Colonic mucosa (tissue), 4 donors: Measurements from ENCODE around the gene MMP15. TPM values are rescaled to one million over a fixed set of nuclear protein-coding genes. Genes with fewer than 3 reads are reported as not detected.
"Not testable (repeated sequence)": the region's sequence is repeated elsewhere in the genome, so short reads cannot be mapped to it uniquely, and the experiment has no call there.

Source experiments
- DNase-seq: peaks from one replicate; pipeline ENCODE4 v3.0.0-alpha.2; 2020
- H3K27ac ChIP-seq: fragments of 200-600 bp; one replicate; pipeline ENCODE4 v1.8.0; 2021
- H3K27me3 ChIP-seq: fragments of 200-600 bp; one replicate; pipeline ENCODE4 v1.8.0; 2021
- H3K36me3 ChIP-seq: fragments of 200-600 bp; one replicate; pipeline ENCODE4 v1.8.0; 2021
- H3K4me1 ChIP-seq: fragments of 200-600 bp; one replicate; pipeline ENCODE4 v1.8.0; 2021; ENCODE audit warnings: mild to moderate bottlenecking
- H3K4me3 ChIP-seq: fragments of 200-600 bp; one replicate; pipeline ENCODE4 v1.8.0; 2021
- H3K9ac ChIP-seq, 2 donors: one replicate each; pipeline ENCODE4 v1.7.0; 2013; ENCODE audit warnings: control low read depth in 2 of 2, low read depth in 2 of 2, low read length in 2 of 2
- H3K9me3 ChIP-seq: fragments of 200-600 bp; one replicate; pipeline ENCODE4 v1.8.0; 2021
- CTCF ChIP-seq: fragments of 200-600 bp; IDR thresholded peaks from one replicate; pipeline ENCODE4 v1.8.0; 2022; ENCODE audit warnings: antibody characterized with exemption, mild to moderate bottlenecking
- intact Hi-C: fragments of 100-400 bp; cut with DNase I; formaldehyde crosslinking; loops from one replicate; pipeline ENCODE4 v1.14.1; 2022
- total RNA-seq, 2 donors: library from RNA; stranded (reverse); fragmentation: NEBNext Ultra II Directional in 1 of 2; extraction: Animal tissue kit (Norgen Biotek cat#: 25700) in 1 of 2; gene quantifications; one replicate each; pipeline ENCODE4 v1.2.1, GENCODE V29; 2021
- donor health status: healthy.
- donor health status: DM: no; HTN: no; CAD: no.
- donor health status: DM: no; HTN: no; CAD: no.

Gene MMP15
- 100 to 1,000 TPM in 1 of 2 donors, 10 to 100 TPM in 1; 79.2 to 126 TPM for total RNA-seq

- intact Hi-C loops: loop anchor here (5.0 kb wide), 1 partner anchor 172 kb away; the partner anchor contains the start of gene CSNK2A2
- Histone ChIP-seq H3K36me3 (no peaks in the 10 kb centered on the region), H3K27ac (peak within 1 kb of the TSS; percentile 89), H3K27me3 (no peaks in the 10 kb centered on the region), H3K9me3 (no peaks in the 10 kb centered on the region), H3K4me3 (peak within 1 kb of the TSS; percentile 96), H3K4me1 (peaks cover 17% of the 10 kb centered on the region), H3K9ac (peak within 1 kb of the TSS; percentile 87 to 92)
- DNase-seq: peak; percentile 95
- no peak for TF ChIP-seq CTCF
These were observed at the start of gene MMP15 for GRCh38 chr16:58025351-58026138. Gene MMP15 (plus strand): TSS chr16:58025754. CDS start chr16:58026351, 597 bp downstream.

DNA sequence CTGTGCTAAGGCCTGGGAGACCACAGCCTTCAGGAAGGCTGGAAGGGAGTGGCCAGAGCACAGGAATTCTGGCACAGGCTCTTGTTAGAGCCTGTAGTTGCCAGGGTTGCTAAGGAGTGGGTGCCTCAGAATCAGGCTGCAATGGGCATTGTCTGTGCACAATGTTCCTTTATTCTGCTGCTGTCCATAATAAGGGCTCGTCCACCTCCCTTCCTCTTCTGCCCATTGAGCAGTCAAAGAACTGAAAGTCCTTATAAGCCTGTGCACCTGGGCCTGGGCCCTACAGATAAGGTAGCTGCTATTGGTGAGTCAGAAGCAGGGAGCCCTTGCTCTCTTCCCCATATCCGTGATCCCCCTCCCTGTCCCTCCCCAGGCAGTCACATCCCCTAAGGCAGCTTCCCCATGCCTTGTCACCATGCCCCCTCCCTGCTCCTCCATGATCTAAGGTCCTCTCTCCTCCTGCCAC lies 49.2 kb upstream of the MMP15 start:
- no peaks in the 10 kb centered on the region for H3K27me3 ChIP-seq
- H3K4me3 ChIP-seq: no peak overlapping the region
- intact Hi-C loops: no loop called here
- H3K4me1 ChIP-seq: no peaks in the 10 kb centered on the region
- H3K9me3 ChIP-seq: no peaks in the 10 kb centered on the region
- no peak overlapping the region for H3K9ac ChIP-seq
- no peak overlapping the region for H3K27ac ChIP-seq
- TF ChIP-seq CTCF: no peak
- no peaks in the 10 kb centered on the region for H3K36me3 ChIP-seq
- DNase-seq: no peak

GRCh38 chr16:57977418-57978069 lies 48.0 kb upstream of the MMP15 start:
- Histone ChIP-seq H3K36me3 (no peaks in the 10 kb centered on the region), H3K9ac (no peak overlapping the region), H3K4me3 (no peak overlapping the region), H3K4me1 (no peaks in the 10 kb centered on the region), H3K27ac (no peak overlapping the region), H3K27me3 (no peaks in the 10 kb centered on the region), H3K9me3 (no peaks in the 10 kb centered on the region)
- no peak for TF ChIP-seq CTCF
- intact Hi-C loops: no loop called here
- DNase-seq: no peak

DNA sequence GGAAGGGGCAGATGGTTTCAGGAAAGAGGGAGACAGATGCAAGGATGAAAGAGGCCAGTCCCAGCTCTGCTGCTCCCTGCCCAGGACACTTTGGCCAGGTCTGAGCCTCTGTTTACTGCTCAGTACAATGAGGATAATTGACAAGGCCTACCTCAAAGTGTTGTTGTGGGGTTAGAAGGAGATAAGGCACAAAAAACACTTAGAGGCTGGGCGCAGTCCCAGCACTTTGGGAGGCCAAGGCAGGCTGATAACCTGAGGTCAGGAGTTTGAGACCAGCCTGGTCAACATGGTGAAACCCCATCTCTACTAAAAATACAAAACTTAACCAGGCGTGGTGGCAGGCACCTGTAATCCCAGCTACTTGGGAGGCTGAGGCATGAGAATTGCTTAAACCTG lies 47.5 kb upstream of the MMP15 start:
- H3K9ac ChIP-seq, H3K4me3 ChIP-seq, H3K27me3 ChIP-seq, DNase-seq, intact Hi-C loops, H3K4me1 ChIP-seq, H3K9me3 ChIP-seq, H3K36me3 ChIP-seq, H3K27ac ChIP-seq: not testable (repeated sequence)

GRCh38 chr16:57979006-57979585 lies 46.5 kb upstream of the MMP15 start:
- no peak for TF ChIP-seq CTCF
- H3K27ac ChIP-seq: no peak overlapping the region
- no peaks in the 10 kb centered on the region for H3K36me3 ChIP-seq
- no peak overlapping the region for H3K9ac ChIP-seq
- H3K4me1 ChIP-seq: no peaks in the 10 kb centered on the region
- no peaks in the 10 kb centered on the region for H3K9me3 ChIP-seq
- no peak overlapping the region for H3K4me3 ChIP-seq
- intact Hi-C loops: no loop called here
- DNase-seq: no peak
- peaks cover under 1% of the 10 kb centered on the region for H3K27me3 ChIP-seq
